ENCODE results near the gene NR3C1. TPM values are rescaled to one million over a fixed set of nuclear protein-coding genes. Genes with fewer than 3 reads are reported as not detected.

Gene NR3C1
- total RNA-seq, 4 donors from 2014 or later: 56.7 to 79.1 (median 64.4) TPM

DNA sequence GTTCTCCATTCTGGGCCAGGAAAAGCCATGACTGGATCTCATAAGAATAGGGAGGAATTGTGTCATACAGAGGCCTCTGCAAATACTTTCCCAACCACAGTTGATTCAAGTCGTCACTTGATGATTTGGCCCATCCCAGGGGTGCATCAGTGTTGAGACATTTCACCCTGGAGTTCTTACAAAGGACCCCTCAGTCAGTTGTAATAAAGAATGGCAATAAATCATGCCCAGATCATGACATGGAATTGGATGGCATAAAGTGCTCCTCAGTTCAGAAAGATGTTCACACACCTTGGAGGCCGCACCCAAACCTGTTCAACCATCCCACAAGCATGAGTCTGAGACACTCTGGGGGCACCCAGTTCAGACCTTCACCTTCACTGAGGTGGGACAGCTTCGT lies 168.1 kb downstream of the NR3C1 start:
- Histone ChIP-seq H3K9me3 (no peaks in the 10 kb centered on the region), H3K27ac (peak overlapping the region in 1 of 4 donors; percentile 2), H3K4me1 (peaks cover 0 to under 1% of the 10 kb centered on the region in 2 donors), H3K27me3 (no peaks in the 10 kb centered on the region), H3K36me3 (no peaks in the 10 kb centered on the region), H3K4me3 (no peak overlapping the region)
- in situ Hi-C loops (cut with MboI; ENCODE audit: low sequenced_read_pairs in 4 of 4): no loop called here
- TF ChIP-seq, protein P1, sequence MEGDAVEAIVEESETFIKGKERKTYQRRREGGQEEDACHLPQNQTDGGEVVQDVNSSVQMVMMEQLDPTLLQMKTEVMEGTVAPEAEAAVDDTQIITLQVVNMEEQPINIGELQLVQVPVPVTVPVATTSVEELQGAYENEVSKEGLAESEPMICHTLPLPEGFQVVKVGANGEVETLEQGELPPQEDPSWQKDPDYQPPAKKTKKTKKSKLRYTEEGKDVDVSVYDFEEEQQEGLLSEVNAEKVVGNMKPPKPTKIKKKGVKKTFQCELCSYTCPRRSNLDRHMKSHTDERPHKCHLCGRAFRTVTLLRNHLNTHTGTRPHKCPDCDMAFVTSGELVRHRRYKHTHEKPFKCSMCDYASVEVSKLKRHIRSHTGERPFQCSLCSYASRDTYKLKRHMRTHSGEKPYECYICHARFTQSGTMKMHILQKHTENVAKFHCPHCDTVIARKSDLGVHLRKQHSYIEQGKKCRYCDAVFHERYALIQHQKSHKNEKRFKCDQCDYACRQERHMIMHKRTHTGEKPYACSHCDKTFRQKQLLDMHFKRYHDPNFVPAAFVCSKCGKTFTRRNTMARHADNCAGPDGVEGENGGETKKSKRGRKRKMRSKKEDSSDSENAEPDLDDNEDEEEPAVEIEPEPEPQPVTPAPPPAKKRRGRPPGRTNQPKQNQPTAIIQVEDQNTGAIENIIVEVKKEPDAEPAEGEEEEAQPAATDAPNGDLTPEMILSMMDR (IDR thresholded peaks at IDR 0.05 in 4 of 5, conservative IDR thresholded peaks at IDR 0.05 in 1 of 5): no peak
- no peak for TF ChIP-seq POLR2A (IDR thresholded peaks at IDR 0.05)
- peak; percentile 53 to 64 for ATAC-seq
- intact Hi-C loops (cut with DNase I; ENCODE audit: low total_unique reads): no loop called here
- peak in 1 of 2 donors; percentile 47 for DNase-seq

DNA sequence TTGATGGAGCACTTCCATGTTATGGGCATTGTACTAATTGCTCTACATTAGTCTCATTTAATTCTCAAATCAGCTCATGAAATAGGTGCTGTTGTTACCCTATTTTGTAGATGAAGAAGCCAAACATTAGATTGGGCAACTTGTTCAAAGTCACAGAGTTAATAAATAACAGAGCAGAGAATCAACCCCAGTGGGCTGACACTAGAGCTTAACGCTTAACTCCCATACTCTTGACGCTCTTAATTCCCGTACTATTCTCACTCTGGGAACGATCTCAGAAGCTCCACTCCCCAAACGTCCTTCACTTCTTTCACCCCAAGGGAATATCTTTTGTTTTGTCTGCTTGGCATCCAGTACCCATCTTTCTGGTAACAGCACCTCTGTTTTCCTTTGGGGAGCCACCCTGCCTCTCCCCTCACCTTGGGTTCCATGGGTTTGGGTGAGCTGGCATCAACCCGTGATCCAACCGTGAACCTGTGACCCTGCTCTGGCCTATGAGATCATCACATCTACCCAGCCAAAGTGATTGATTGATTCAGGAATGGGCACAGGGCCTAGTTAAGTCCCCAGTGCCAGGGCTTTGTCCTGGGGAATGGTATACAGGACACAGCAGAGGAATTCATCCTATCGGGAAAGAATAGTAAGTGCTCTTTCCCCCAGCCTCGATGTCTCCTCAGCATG lies 169.2 kb downstream of the NR3C1 start:
- no peak overlapping the region for H3K4me3 ChIP-seq
- DNase-seq (no peak), ATAC-seq (no peak)
- no peaks in the 10 kb centered on the region for H3K9me3 ChIP-seq
- H3K4me1 ChIP-seq: peaks cover 7 to 11% of the 10 kb centered on the region in 2 donors
- H3K36me3 ChIP-seq: no peaks in the 10 kb centered on the region
- no peaks in the 10 kb centered on the region for H3K27me3 ChIP-seq
- in situ Hi-C loops (cut with MboI; ENCODE audit: low sequenced_read_pairs in 4 of 4): no loop called here
- TF ChIP-seq POLR2A (IDR thresholded peaks at IDR 0.05): no peak
- TF ChIP-seq, protein P1 (IDR thresholded peaks at IDR 0.05 in 4 of 5, conservative IDR thresholded peaks at IDR 0.05 in 1 of 5): no peak
- intact Hi-C loops (cut with DNase I; ENCODE audit: low total_unique reads): no loop called here
- no peak overlapping the region for H3K27ac ChIP-seq

DNA sequence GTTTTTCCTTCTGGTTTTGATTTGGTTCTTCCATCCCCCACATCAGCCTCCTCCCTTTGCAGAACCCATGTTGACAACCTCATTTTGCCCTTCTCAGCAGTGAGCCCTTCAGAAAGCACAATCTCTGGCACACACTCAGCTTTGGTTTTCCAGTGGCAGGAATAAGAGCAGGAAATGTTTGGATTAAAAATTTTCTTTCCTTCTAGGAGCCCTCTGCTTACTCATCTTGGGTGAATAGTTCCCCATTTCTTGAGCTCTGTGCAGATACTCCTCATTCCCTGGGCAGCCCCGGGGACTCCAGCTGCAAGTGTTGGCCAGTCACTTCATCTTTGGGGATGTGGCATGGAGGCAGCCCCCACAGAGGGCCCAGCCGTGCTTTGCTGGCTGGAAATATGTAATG lies 170.5 kb downstream of the NR3C1 start:
- H3K4me1 ChIP-seq: peaks cover 10 to 19% of the 10 kb centered on the region in 2 donors
- no peaks in the 10 kb centered on the region for H3K27me3 ChIP-seq
- in situ Hi-C loops (cut with MboI; ENCODE audit: low sequenced_read_pairs in 4 of 4): no loop called here
- H3K36me3 ChIP-seq: no peaks in the 10 kb centered on the region
- no peak overlapping the region for H3K27ac ChIP-seq
- no peaks in the 10 kb centered on the region for H3K9me3 ChIP-seq
- TF ChIP-seq, protein P1 (IDR thresholded peaks at IDR 0.05 in 4 of 5, conservative IDR thresholded peaks at IDR 0.05 in 1 of 5): no peak
- ATAC-seq (no peak), DNase-seq (no peak)
- no peak overlapping the region for H3K4me3 ChIP-seq
- intact Hi-C loops (cut with DNase I; ENCODE audit: low total_unique reads): no loop called here

DNA sequence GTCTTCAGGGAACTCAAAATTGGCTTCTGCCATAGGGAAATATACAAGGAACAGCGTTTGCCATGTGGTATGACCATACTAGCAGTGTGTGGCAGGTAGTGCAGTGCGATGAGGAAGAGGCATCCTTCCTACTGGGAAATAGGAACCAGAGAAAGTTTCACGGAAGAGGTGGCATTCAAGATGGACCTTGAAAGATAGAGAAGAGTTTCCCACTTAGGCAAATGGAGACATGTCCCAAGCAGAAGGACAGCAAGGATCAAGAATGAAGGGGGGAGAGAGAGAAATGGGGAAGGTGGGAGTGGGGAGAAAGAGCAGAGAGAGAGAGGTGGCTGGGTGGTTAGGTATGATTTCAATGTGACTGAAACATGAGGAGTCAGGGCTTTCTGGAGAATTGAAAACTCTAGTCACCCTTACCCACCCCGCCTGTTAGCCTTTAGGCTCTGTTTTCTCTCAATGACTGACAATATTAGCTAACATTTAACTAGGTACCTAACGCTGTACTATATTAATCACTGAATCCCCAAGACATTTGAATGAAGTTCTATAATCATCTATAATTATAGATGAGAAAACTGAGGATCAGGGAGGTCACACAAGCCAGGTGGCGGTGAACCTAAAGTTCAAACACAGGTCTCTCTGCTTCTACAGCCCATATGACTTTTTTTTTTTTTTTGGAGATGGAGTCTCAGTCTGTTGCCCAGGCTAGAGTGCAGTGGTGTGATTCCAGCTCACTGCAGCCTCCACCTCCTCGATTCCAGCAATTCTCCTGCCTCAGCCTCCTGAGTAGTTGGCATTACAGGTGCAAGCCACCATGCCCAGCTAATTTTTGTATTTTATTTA lies 171.3 kb downstream of the NR3C1 start:
- no peak for TF ChIP-seq POLR2A (IDR thresholded peaks at IDR 0.05)
- TF ChIP-seq, protein P1 (IDR thresholded peaks at IDR 0.05 in 4 of 5, conservative IDR thresholded peaks at IDR 0.05 in 1 of 5): no peak
- intact Hi-C loops (cut with DNase I; ENCODE audit: low total_unique reads): no loop called here
- in situ Hi-C loops (cut with MboI; ENCODE audit: low sequenced_read_pairs in 4 of 4): no loop called here
- ATAC-seq (no peak), DNase-seq (no peak)
- peaks cover 10 to 22% of the 10 kb centered on the region in 2 donors for H3K4me1 ChIP-seq
- H3K27ac ChIP-seq: no peak overlapping the region
- no peaks in the 10 kb centered on the region for H3K9me3 ChIP-seq
- H3K36me3 ChIP-seq: no peaks in the 10 kb centered on the region
- H3K4me3 ChIP-seq: no peak overlapping the region
- no peaks in the 10 kb centered on the region for H3K27me3 ChIP-seq

All from gastrocnemius medialis (tissue), 4 donors.